ENCODE results near the gene MTFR1L. TPM values are rescaled to one million over a fixed set of nuclear protein-coding genes. Genes with fewer than 3 reads are reported as not detected.

MTFR1L gene
- total RNA-seq, 1 experiment from 2014 or later = 32.5 TPM

DNA sequence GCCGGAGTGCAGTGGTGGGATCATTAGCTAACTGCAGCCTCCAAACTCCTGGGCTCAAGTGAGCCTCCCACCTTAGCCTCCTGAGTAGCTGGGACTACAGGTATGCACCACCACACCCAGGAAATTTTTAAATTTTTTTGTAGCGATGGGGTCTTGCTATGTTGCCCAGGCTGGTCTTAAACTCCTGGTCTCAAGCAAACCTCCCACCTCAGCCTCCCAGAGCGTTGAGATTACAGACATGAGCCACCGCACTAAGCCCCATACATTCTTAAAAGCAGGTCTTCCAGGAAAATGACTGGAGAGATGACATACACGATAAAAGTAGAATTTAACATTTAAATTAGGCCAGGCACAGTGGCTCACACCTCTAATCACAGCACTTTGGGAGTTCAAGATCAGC is 13.4 kb downstream of the MTFR1L start:
- no peaks in the 10 kb centered on the region for H3K27me3 Mint-ChIP-seq (ENCODE audit: low read depth)
- H3K79me2 ChIP-seq (ENCODE audit: insufficient read depth, low read length) = no peaks in the 10 kb centered on the region
- H3T11ph ChIP-seq (ENCODE audit: low read length) = no peak overlapping the region
- H3K27me3 ChIP-seq (ENCODE audit: insufficient read depth, low read length) = no peaks in the 10 kb centered on the region
- no peak overlapping the region for H3K9ac ChIP-seq (ENCODE audit: extremely low read depth, insufficient read length, low read length)
- no peak overlapping the region for H3K23ac ChIP-seq (ENCODE audit: insufficient read length, low read depth, low read length)
- no peaks in the 10 kb centered on the region for H3K9me3 ChIP-seq (ENCODE audit: control insufficient read depth, low read depth, low read length)
- H2BK120ac ChIP-seq (ENCODE audit: low read depth, low read length, poor library complexity, severe bottlenecking) = no peak overlapping the region
- H4K8ac ChIP-seq (replicated peaks; ENCODE audit: insufficient read length, low read depth, low read length) = no peak overlapping the region
- H3K4me1 Mint-ChIP-seq = 0 out of 4 replicates have a peak, but pooled peaks cover 3% of the 10 kb centered on the region in 2 experiments
- H2BK12ac ChIP-seq (ENCODE audit: insufficient read length, low read depth, low read length) = no peak overlapping the region
- no peaks in the 10 kb centered on the region for H4K20me1 ChIP-seq (ENCODE audit: control insufficient read depth, insufficient read depth, insufficient read length)
- no peak overlapping the region for H3K14ac ChIP-seq (ENCODE audit: insufficient read depth, low read length)
- peaks cover 3% of the 10 kb centered on the region for H3K79me1 ChIP-seq (ENCODE audit: insufficient read depth, low read depth, low read length, poor library complexity, severe bottlenecking)
- no peak overlapping the region for H2AK5ac ChIP-seq (ENCODE audit: insufficient read length, low read length)
- H3K18ac ChIP-seq (ENCODE audit: insufficient read length, low read depth, low read length) = no peak overlapping the region
- H3K27ac Mint-ChIP-seq = no peak overlapping the region
- H3K4me3 Mint-ChIP-seq = no peak overlapping the region
- no peak overlapping the region for H4K91ac ChIP-seq (ENCODE audit: insufficient read length, low read depth, low read length)
- no peak for DNase-seq
- H3K9me3 Mint-ChIP-seq = no peaks in the 10 kb centered on the region
- H2BK15ac ChIP-seq (ENCODE audit: low read depth, low read length) = no peak overlapping the region
- H3K4me1 ChIP-seq (ENCODE audit: insufficient read depth, low read length) = no peaks in the 10 kb centered on the region
- no peak overlapping the region for H3K27ac ChIP-seq (ENCODE audit: insufficient read length, low read depth, low read length)
- H3K4me2 ChIP-seq (ENCODE audit: insufficient read depth, insufficient read length, low read length) = no peak overlapping the region
- H4K5ac ChIP-seq (ENCODE audit: insufficient read length, low read depth, low read length) = no peak overlapping the region
- H2AFZ ChIP-seq (ENCODE audit: low read length) = no peak overlapping the region
- H3K56ac ChIP-seq (ENCODE audit: insufficient read length, low read depth, low read length) = no peak overlapping the region
- WGBS (ENCODE audit: extremely low coverage, insufficient read length, low lambda C conversion rate) = no CpG with 5 or more reads among the region's 5 CpGs
- no peaks in the 10 kb centered on the region for H3K23me2 ChIP-seq (ENCODE audit: insufficient read length, low read depth, low read length, poor library complexity, severe bottlenecking)
- H3K4ac ChIP-seq (ENCODE audit: low read depth, low read length) = no peak overlapping the region
- H3K36me3 Mint-ChIP-seq (ENCODE audit: insufficient read depth in 1 of 3, low read depth in 3 of 3) = peaks cover 27 to 80% (median 72%) of the 10 kb centered on the region in 3 experiments; a peak in 6 of 7 replicates
- TF ChIP-seq, protein P1, sequence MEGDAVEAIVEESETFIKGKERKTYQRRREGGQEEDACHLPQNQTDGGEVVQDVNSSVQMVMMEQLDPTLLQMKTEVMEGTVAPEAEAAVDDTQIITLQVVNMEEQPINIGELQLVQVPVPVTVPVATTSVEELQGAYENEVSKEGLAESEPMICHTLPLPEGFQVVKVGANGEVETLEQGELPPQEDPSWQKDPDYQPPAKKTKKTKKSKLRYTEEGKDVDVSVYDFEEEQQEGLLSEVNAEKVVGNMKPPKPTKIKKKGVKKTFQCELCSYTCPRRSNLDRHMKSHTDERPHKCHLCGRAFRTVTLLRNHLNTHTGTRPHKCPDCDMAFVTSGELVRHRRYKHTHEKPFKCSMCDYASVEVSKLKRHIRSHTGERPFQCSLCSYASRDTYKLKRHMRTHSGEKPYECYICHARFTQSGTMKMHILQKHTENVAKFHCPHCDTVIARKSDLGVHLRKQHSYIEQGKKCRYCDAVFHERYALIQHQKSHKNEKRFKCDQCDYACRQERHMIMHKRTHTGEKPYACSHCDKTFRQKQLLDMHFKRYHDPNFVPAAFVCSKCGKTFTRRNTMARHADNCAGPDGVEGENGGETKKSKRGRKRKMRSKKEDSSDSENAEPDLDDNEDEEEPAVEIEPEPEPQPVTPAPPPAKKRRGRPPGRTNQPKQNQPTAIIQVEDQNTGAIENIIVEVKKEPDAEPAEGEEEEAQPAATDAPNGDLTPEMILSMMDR (conservative IDR thresholded peaks at IDR 0.05) = no peak
- no peak overlapping the region for H2BK5ac ChIP-seq (ENCODE audit: insufficient read length, low read length)
- no peak overlapping the region for H2BK20ac ChIP-seq (ENCODE audit: low read depth, low read length, poor library complexity, severe bottlenecking)
